Subcutaneous adipose tissue (tissue), 4 donors: ENCODE measurements around the gene CTCF. TPM values are rescaled to one million over a fixed set of nuclear protein-coding genes. Genes with fewer than 3 reads are reported as not detected.

Experiments
- total RNA-seq, 4 donors: library from RNA; depleted of rRNA; stranded (reverse); fragments of >200 nt; gene quantifications; one replicate each; pipeline ENCODE4 v1.1.0, GENCODE V29; 2016
- TF ChIP-seq, protein P1 (sequence below): fragments of 450-650 bp; IDR thresholded peaks from one replicate; pipeline ENCODE4 v1.5.1; 2016; ENCODE audit warnings: low read depth, mild to moderate bottlenecking, control low read depth, antibody characterized with exemption, moderate library complexity

The CTCF gene
- total RNA-seq, 4 donors from 2014 or later, result 22.9 to 43.7 (median 29.3) TPM

DNA sequence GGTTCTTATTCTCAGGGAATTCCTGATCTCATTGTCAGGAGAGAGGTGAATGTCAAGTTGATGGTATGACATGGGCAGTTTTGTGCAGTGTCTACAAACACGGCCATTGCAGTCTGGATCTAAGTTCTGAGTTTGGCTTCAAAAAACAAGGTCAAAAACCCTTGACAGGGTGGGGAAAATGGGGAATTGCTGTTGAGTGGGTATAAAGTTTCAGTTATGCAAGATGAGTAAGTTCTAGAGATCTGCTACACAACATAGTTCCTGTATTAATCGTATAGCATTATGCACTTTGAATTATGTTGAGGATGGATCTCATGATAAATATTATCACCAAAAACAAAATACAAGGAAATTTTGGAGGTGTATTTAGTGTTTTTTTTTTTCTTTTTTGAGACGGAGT lies 46.0 kb downstream of the CTCF start:
- TF ChIP-seq, protein P1, sequence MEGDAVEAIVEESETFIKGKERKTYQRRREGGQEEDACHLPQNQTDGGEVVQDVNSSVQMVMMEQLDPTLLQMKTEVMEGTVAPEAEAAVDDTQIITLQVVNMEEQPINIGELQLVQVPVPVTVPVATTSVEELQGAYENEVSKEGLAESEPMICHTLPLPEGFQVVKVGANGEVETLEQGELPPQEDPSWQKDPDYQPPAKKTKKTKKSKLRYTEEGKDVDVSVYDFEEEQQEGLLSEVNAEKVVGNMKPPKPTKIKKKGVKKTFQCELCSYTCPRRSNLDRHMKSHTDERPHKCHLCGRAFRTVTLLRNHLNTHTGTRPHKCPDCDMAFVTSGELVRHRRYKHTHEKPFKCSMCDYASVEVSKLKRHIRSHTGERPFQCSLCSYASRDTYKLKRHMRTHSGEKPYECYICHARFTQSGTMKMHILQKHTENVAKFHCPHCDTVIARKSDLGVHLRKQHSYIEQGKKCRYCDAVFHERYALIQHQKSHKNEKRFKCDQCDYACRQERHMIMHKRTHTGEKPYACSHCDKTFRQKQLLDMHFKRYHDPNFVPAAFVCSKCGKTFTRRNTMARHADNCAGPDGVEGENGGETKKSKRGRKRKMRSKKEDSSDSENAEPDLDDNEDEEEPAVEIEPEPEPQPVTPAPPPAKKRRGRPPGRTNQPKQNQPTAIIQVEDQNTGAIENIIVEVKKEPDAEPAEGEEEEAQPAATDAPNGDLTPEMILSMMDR, result no peak

DNA sequence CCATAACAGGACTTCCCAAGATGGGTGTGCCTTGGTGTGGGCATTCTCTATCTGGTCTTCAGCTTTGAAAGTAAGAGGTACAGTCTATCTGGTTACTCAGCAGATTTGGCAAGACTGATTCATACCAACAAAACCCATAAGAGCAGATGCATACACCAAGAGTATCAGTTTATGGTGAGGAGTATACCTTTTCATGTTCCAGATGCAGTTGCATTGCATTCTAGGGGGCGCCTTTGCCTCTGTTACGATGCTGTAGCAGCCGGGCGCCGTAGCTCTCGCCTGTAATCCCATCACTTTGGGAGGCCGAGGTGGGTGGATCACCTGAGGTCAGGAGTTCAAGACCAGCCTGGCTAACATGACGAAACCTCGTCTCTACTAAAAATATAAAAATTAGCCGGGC lies 51.5 kb downstream of the CTCF start:
- TF ChIP-seq, protein P1, result no peak

GRCh38 chr16:67628216-67628615 lies 65.9 kb downstream of the CTCF start:
- TF ChIP-seq, protein P1, result no peak

DNA sequence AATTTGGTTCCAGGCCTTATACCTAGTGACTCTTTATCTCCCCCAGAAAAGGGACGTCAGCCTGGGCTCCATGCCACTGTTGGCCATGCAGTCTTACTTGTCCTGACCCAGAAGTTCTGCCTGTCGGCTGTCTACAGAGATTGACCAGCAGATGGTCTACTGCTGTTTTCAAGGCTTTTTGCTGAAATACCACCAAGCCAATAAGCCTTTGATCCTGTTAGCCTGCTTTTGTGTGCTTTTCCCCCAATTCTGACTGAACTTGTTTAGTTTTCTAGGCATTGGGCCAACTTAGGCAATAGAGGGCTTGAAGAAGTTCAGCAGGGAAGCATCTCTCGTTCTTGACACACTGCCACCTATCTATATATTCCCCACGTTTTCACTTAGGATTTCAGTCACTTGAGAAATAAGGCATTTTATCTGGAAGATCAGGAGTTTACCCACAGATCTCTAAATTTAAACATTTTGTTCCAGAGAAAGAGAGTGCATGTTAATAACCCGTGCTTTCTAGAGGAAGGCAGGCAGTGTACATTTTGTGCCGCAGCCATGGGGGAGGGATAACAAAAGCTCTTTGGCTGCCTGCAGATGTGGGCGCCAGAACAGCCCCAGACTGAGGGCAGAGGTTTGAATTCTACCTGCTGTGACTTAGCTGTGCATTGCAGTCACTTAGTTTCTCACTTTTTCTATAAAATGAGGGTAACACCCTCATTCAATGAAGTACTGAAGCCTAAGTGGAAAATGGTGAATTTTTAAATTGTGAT lies 70.3 kb downstream of the CTCF start:
- TF ChIP-seq, protein P1, result no peak

DNA sequence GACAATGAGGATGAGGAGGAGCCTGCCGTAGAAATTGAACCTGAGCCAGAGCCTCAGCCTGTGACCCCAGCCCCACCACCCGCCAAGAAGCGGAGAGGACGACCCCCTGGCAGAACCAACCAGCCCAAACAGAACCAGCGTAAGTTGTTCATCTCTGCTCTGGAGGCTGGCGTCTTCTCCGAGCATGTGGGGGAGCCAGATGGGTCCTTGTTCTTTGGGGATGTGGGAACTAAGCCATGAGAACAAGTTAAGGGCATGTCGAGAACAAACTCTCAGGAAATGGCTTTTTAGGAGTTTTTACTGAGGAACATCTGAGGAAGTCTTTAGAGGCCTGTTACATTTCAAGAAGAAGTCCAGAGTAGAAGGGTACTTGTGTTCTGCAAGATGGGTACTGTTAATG lies 74.4 kb downstream of the CTCF start:
- TF ChIP-seq, protein P1, result no peak

GRCh38 chr16:67637625-67638024 lies 75.3 kb downstream of the CTCF start:
- TF ChIP-seq, protein P1, result no peak

GRCh38 chr16:67641779-67642708 lies 79.7 kb downstream of the CTCF start:
- TF ChIP-seq, protein P1, result no peak
